ENCODE results near the gene NETO2. TPM values are rescaled to one million over a fixed set of nuclear protein-coding genes. Genes with fewer than 3 reads are reported as not detected.

Gene NETO2
- total and polyA plus RNA-seq, 9 of the 15 experiments (the other 6 are each of a cell fraction or from before 2014, with no cell fraction given): 4.1 to 37.0 (median 22.2) TPM

DNA sequence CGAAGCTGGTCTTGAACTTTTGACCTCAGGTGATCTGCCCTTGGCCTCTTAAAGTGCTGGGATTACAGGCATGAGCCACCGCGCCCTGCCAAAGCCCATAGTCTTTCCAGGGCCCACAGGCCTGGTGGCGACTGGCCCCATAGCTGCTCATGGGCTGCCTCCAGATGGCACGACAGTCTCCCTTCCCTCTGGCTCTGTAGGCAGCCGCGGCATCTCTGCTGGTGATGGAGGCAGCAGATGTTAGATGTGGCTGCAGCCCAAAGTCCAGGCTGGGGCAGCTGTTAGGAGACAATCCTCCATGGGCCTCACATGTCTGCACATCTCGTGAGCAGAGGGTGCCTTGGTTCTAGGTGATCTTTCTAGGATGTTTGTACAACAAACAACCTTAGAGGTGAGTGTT, 100.5 kb downstream of the NETO2 start:
- H3K4me3 ChIP-seq: no peak overlapping the region
- intact Hi-C loops (cut with micrococcal nuclease) (no loop called here), in situ Hi-C loops (cut with MboI) (no loop called here)
- no peak overlapping the region for H3K27ac ChIP-seq (ENCODE audit: extremely low read depth, low read depth, low read length)
- H3K4me1 ChIP-seq (replicated peaks in 1 of 2; ENCODE audit: control insufficient read depth in 2 of 2, insufficient read depth in 2 of 2, low read length in 2 of 2): peaks cover 0 to under 1% of the 10 kb centered on the region in 2 experiments; a peak in 2 of 5 replicates
- BruUV-seq (replicated peaks): no TSS peak
- WGBS (ENCODE audit: insufficient coverage, low coverage, missing lambda C conversion rate): 32% methylated on average over 8 of the region's 8 CpGs
- H2AFZ ChIP-seq (ENCODE audit: low read depth, low read length): no peak overlapping the region
- no peaks in the 10 kb centered on the region for H3K9me3 ChIP-seq (replicated peaks; ENCODE audit: control insufficient read depth, insufficient read depth, low read depth, low read length)
- H3K36me3 ChIP-seq (ENCODE audit: control insufficient read depth, insufficient read depth, low read length): no peaks in the 10 kb centered on the region
- H3K27me3 ChIP-seq (ENCODE audit: control insufficient read depth in 2 of 2, insufficient read depth in 2 of 2, low read length in 2 of 2): peaks cover 13 to 31% of the 10 kb centered on the region in 2 experiments; a peak in 4 of 5 replicates
- H3K9me1 ChIP-seq (ENCODE audit: control insufficient read depth, insufficient read depth, low read length): no peaks in the 10 kb centered on the region
- H4K20me1 ChIP-seq (replicated peaks; ENCODE audit: control insufficient read depth, insufficient read depth, low read length): no peaks in the 10 kb centered on the region
- H3K4me2 ChIP-seq (ENCODE audit: insufficient read depth, low read length): no peak overlapping the region
- DNase-seq (ENCODE audit: extremely low read depth in 1 of 4, low spot score in 3 of 4) (no peak), FAIRE-seq (no peak), ATAC-seq (no peak)
- CTCF ChIA-PET (ENCODE audit: low intra/inter-chr PET ratio): no interaction called here
- POLR2A ChIA-PET: interaction anchor here (0.6 to 1.3 kb wide), 3 partner anchors 25 to 1118 kb away, joined by 3 to 4 read pairs (median 3); no protein-coding TSS in a partner anchor
- no peak overlapping the region for H3K9ac ChIP-seq (ENCODE audit: insufficient read depth in 1 of 2, low read depth in 2 of 2, low read length in 2 of 2)
- H3K79me2 ChIP-seq (ENCODE audit: control insufficient read depth, insufficient read depth, low read length): no peaks in the 10 kb centered on the region
- no peak for TF ChIP-seq REST (IDR thresholded peaks at IDR 0.05; ENCODE audit: borderline replicate concordance)
- TF ChIP-seq REST (CRISPR knock-in tag; IDR thresholded peaks at IDR 0.05; ENCODE audit: low read depth): no peak
- TF ChIP-seq NCOA1 (IDR thresholded peaks at IDR 0.05; ENCODE audit: low read depth): no peak
- TF ChIP-seq IFI16 (CRISPR knock-in tag; IDR thresholded peaks at IDR 0.05): no peak
- TF ChIP-seq POLR3G (IDR thresholded peaks at IDR 0.05; ENCODE audit: extremely low read depth, insufficient read length, insufficient replicate concordance): no peak
- TF ChIP-seq YBX1 (IDR thresholded peaks at IDR 0.05): no peak
- no peak for TF ChIP-seq BMI1 (IDR thresholded peaks at IDR 0.05; ENCODE audit: low read length)
- TF ChIP-seq SRSF3 (IDR thresholded peaks at IDR 0.05; ENCODE audit: insufficient read depth, low read length): no peak
- TF ChIP-seq, protein P1, sequence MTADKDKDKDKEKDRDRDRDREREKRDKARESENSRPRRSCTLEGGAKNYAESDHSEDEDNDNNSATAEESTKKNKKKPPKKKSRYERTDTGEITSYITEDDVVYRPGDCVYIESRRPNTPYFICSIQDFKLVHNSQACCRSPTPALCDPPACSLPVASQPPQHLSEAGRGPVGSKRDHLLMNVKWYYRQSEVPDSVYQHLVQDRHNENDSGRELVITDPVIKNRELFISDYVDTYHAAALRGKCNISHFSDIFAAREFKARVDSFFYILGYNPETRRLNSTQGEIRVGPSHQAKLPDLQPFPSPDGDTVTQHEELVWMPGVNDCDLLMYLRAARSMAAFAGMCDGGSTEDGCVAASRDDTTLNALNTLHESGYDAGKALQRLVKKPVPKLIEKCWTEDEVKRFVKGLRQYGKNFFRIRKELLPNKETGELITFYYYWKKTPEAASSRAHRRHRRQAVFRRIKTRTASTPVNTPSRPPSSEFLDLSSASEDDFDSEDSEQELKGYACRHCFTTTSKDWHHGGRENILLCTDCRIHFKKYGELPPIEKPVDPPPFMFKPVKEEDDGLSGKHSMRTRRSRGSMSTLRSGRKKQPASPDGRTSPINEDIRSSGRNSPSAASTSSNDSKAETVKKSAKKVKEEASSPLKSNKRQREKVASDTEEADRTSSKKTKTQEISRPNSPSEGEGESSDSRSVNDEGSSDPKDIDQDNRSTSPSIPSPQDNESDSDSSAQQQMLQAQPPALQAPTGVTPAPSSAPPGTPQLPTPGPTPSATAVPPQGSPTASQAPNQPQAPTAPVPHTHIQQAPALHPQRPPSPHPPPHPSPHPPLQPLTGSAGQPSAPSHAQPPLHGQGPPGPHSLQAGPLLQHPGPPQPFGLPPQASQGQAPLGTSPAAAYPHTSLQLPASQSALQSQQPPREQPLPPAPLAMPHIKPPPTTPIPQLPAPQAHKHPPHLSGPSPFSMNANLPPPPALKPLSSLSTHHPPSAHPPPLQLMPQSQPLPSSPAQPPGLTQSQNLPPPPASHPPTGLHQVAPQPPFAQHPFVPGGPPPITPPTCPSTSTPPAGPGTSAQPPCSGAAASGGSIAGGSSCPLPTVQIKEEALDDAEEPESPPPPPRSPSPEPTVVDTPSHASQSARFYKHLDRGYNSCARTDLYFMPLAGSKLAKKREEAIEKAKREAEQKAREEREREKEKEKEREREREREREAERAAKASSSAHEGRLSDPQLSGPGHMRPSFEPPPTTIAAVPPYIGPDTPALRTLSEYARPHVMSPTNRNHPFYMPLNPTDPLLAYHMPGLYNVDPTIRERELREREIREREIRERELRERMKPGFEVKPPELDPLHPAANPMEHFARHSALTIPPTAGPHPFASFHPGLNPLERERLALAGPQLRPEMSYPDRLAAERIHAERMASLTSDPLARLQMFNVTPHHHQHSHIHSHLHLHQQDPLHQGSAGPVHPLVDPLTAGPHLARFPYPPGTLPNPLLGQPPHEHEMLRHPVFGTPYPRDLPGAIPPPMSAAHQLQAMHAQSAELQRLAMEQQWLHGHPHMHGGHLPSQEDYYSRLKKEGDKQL (CRISPR knock-in tag; IDR thresholded peaks at IDR 0.05; ENCODE audit: borderline replicate concordance): no peak
- no peak for TF ChIP-seq SRSF9 (IDR thresholded peaks at IDR 0.05; ENCODE audit: borderline replicate concordance, low read depth, low read length)
